GM03348 (cell line): ENCODE measurements around the gene RUVBL2.
"Not testable (repeated sequence)": the region's sequence is repeated elsewhere in the genome, so short reads cannot be mapped to it uniquely, and the experiment has no call there.

Source experiments
- DNase-seq: peaks from one replicate; pipeline ENCODE4 v3.0.0; 2012; ENCODE audit warnings: low spot score

Gene RUVBL2

DNA sequence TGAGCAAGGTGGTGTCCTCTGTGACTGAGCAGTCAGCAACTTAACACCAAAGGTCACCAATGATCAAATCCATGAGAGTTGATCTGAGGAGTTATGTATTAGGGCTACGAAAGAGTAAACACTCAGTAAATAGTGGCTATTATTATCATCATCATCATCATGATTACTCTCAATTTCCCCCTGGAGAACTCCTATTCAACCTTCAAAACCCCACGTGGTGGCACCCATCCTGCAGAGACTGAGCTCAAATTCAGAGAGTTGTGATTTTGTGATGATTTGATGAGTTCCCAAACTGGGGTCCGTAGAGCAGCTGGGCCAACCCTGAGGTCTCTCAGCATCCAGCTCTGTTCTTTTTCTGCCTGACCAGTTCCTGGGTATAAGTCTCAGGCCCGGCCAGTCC, 56.1 kb downstream of the RUVBL2 start:
- DNase-seq = not testable (repeated sequence)

DNA sequence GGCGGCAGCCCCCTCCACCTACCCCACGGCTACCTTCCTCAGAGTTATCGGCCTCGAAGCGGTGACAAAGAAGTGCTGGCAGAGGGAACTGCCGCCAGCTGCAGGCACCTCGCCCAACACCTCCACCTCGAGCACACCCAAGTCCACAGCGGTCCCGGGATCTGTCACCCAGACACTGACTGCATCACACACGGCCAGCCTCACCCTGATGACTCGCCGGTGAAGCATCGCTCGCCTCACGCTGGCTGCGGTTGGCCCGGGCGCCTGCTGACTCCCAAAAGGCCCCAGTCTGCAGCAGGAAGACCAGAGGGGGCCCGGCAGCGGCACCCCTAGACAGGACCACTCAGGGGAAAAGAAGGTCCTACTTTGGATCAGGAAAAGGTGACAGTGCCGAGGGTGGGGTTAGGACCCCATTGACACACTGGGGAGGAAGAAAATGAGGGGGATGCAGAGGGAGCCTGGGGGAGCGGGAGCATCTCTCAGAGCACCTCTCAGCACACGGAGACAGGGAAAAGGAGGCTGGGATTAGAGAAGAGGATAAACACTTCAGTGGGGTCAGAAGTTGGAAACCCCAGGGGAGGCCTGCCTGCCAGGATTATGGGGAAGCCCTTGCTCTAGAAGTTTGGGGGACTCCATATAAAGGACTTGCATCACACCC, 56.8 kb downstream of the RUVBL2 start:
- DNase-seq = peak; percentile 71

DNA sequence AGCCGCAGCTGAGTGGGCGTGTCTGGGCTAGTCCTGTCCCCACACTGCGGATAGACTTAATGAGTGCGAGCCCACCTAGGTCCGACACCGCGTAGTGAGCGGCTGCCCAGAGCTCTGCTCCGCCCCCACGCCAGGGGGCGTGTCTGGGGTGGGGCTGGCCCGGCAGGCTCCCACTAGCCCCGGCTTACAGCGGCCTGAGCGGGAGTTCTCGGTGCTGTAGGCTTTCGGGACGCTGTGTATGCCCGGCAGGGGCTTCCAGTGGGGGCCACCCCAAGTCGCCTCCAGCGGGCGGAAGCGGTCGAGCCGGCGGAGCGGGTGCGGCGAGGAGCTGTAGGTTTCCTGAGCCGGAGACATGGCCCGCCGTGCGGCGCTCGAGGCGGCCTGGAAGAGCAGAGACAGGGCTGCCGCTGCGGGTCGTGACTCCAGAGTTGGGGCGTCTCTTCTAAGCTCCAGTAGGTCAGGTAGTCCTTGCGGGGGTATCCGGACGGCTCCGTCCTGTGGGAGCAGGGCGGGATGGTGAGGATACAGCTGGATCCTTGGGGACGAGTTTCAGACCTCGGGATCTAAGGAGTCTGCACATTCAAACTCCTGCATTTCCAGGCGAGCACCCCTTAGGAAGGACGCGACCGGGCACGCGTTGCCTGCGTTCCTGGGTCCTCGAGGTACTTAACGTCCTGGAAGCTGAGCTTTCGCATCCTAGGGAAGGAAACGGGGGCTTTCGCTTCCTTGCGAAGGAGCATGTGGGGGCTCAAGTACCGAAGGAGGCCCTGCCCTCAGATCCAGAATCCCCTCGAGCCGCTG, 62.6 kb downstream of the RUVBL2 start:
- DNase-seq = peak; percentile 93

DNA sequence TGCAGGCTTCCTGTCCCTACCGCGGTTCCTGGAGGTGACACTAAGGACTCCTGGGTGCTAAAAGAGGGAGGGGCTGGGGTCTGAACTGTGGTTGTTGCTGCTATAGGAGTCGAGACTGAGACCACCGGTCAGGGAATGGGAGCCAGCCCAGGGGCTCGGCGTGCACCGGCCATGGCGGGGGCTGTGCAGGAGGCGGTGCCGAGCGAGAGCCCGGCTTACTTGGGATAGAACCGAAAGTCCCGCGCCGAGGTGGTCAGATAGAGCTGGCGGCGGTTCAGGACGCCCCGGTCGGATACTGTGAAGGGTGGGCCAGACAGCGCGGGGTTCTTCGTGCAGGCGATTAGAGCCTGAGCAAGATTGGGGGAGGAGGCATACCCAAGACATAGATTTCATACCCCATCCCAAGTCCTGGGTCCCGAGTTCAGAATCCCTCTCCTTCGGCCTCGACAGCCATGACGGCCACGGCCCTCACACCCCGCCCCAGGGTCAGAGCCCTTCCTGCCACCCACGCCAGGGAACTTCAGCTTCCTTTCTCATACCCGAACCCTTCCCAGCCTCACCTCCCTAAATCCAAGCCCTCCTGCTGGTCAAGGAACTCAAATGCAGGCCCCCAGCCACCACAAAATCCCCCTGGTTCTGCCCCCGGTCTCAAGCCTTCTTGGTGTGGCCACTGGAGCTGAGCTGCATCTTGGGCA, 63.4 kb downstream of the RUVBL2 start:
- not testable (repeated sequence) for DNase-seq

DNA sequence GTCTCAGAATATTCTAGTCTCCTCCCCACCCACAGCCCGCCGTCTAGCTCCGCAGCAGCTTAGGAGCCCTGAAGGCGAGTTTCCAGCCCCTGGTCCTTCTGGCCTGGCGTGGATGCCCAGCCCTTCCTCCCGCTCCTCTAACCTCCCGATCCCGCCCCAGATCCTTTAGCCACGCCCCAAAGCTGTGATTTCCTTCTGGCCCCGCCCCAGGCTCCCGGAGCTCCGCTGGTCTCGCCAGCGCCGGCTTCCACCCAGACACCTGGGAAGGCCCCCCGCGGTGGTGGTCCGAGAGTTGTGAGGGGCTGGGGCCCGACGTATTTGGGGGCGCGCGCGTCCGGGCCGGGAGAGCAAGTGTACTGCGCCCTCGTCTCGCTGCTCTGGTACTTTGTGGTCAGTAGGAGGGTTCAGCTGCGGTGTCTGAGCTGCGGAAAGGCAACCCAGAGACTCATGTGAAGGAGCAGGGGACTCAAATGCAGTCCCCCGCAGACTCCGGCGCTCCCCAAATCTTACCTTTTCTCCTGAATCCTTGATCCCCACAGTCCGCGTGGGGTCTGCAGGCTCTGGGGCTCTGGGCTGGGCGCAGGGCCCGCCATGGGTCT, 64.0 kb downstream of the RUVBL2 start, which contains the start of gene CGB7:
TSS of gene CGB7 (minus strand) at position 114 of the 599 bp plus-strand sequence. CDS start 2,374 bp downstream, outside the sequence.
- DNase-seq = peak; percentile 92

DNA sequence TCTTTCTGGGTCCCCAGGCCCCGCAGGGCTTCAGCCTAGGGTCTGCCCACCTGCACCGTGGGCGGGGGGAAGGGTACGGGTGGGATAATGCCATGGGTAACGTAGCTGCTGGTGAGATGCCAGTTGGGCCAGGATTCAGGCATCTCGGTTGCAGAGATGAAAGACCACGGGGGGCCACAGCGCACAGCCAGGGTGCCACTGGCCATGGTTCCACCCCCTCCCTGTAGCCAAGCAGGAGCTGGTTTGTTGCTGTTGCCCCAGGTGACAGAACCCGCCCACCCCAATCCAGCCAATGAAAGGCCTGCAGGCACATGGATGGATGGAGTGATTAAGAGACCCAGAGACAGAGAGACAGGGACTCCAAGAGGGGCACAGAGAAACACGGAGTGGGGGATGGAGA, 64.9 kb downstream of the RUVBL2 start:
- DNase-seq = peak; percentile 67

DNA sequence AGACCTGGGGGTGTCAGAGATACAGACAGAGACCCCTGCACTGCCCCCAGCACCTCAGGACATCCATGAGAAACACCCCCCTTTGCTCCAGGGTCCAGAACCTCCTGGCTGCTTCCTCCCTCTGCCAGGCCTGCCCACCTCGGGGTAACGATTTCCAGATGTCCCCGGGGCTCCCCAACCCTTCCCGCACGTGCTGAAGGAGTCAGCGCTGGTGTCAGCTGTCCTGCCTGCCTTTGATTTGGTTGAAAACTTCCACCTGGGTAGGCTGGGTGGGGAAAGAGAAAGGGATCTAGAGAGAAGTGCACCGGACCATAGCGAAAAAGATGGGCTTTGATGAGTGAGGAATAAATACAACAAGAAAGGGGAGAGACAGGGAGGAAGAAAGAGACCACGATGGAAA, 65.4 kb downstream of the RUVBL2 start:
- no peak for DNase-seq

DNA sequence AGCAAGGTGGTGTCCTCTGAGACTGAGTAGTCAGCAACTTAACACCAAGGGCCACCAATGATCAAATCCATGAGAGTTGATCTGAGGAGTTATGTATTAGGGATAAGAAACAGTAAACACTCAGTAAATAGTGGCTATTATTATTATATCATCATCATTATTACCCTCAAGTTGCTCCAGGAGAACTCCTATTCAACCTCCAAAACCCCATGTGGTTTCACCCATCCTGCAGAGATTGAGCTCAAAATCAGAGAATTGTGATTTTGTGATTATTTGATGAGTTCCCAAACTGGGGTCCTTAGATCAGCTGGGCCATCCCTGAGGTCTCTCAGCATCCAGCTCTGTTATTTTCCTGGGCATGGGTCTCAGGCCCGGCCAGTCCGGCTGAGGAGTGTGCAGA, 67.3 kb downstream of the RUVBL2 start:
- no peak for DNase-seq

DNA sequence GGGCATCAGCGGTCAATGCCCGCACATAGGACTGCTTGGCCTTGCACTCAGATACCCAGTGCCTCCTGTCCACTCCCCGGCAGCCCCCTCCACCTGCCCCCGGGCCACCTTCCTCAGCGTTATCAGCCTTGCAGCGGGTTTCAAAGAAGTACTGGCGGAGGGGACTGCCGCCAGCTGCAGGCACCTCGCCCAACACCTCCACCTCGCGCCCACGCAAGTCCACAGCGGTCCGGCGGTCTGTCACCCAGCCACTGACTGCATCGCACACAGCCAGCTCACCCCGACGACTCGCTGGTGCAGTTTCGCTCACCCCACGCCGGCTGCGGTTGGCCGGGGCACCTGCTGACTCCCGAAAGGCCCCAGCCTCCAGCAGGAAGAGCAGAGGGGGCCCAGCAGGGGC, 67.8 kb downstream of the RUVBL2 start:
- no peak for DNase-seq

DNA sequence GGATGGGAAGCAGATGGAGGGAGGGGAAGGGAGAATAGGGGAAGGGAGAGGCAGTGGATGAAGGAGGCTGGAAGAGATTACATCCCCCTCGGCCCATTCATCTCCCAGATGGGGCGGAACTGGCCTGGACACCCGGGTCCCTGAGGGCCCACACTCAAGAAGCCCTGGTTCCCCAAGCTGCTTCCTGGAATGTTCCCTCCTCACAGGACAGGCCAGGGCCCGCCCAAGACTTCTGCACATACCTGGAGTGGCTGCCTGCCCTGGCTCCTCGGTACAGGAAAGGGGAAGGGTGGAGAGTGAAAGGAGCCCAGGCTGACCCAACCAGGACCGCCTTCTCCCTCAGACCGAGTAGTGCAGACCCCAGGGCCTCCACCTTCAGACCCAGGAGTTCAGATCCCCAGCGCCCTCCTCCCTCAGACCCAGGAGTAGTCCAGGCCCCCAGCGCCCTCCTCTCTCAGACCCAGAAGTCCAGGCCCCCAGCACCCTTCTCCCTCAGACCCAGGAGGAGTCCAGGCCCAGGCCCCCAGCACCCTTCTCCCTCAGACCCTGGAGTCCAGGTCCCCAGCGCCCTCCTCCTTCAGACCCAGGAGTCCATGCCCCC, 70.4 kb downstream of the RUVBL2 start:
- DNase-seq = no peak

DNA sequence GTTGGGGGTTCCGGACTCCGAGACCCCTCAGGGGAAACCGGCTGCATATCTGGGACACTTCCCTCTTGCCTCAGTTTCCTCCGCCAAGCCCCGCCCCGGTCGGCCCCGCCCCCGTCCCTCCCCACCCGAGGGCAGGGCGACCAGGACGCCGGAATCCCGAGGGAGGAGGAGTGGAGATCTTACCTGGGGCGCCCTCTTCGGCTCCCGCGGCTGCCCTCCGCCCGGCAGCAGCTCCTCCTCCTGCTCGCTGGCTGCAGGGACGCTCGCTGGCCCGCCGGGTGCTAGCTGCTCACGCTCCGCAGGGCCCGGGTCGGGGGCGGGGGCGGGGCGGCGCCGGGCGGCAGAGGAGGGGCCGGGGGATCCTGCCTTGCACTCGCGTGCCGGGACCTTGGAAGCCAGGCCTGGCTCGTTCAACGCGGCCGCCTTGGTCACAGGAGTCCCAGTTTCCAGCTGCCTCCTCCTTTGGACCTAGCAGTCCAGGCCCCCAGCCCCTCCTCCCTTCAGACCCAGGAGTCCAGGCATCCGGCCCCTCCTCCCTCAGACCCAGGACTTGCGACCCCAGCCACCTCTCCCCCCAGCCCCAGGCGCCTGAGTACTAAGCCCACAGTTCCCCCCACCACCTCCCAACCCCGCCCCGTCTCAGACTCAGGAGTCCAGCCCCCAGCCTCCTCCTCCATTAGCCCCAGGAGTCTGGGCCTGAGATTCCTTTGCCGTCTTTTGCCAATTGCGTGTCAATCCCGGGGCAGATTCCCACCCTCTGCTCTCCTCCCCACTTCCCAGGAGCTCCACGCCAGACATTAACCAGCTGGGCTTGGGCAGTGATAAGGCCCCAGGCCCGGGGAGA, 71.3 kb downstream of the RUVBL2 start, which contains the start of gene NTF4:
TSS of gene NTF4 (minus strand) at position 51 of the 844 bp plus-strand sequence. CDS start 2,821 bp downstream, outside the sequence.
- peak; percentile 61 for DNase-seq
